ENCODE data around the gene TRIM65. TPM values are rescaled to one million over a fixed set of nuclear protein-coding genes. Genes with fewer than 3 reads are reported as not detected.

The TRIM65 gene
- total RNA-seq, 1 donor from 2014 or later: 15.4 TPM

- Mint-ChIP-seq H3K9me3 (ENCODE audit: unreplicated experiment) (no peaks in the 10 kb centered on the region), H3K27me3 (ENCODE audit: low read depth, unreplicated experiment) (no peaks in the 10 kb centered on the region), H3K27ac (ENCODE audit: unreplicated experiment) (no peak overlapping the region), H3K36me3 (ENCODE audit: low read depth, unreplicated experiment) (peaks cover 4% of the 10 kb centered on the region), H3K4me1 (ENCODE audit: low read depth, unreplicated experiment) (peaks cover 12% of the 10 kb centered on the region), H3K4me3 (ENCODE audit: unreplicated experiment) (peak overlapping the region; percentile 79)
- DNase-seq (ENCODE audit: low read depth) (no peak), FAIRE-seq (no peak)
- Histone ChIP-seq H2AFZ (ENCODE audit: low read depth, low read length) (no peak overlapping the region), H3K79me2 (ENCODE audit: insufficient read depth, low read length) (peaks cover 21% of the 10 kb centered on the region), H3K27me3 (ENCODE audit: insufficient read depth, low read length) (no peaks in the 10 kb centered on the region), H3K4me2 (ENCODE audit: low read length) (no peak overlapping the region), H3K9me3 (ENCODE audit: insufficient read depth, low read depth, low read length) (no peaks in the 10 kb centered on the region), H3K4me1 (ENCODE audit: insufficient read depth, low read length) (peaks cover 12% of the 10 kb centered on the region), H3K27ac (ENCODE audit: low read depth, low read length) (no peak overlapping the region), H3K36me3 (ENCODE audit: insufficient read depth, low read length) (peaks cover 14% of the 10 kb centered on the region), H3K4me3 (ENCODE audit: insufficient read depth, low read depth, low read length) (no peak overlapping the region), H4K20me1 (ENCODE audit: insufficient read depth, low read length) (peaks cover 26% of the 10 kb centered on the region), H3K9ac (ENCODE audit: low read length) (no peak overlapping the region)
- no peak for TF ChIP-seq EZH2 (IDR thresholded peaks at IDR 0.05; ENCODE audit: insufficient read depth, low read length)
- no peak for TF ChIP-seq CTCF (IDR thresholded peaks at IDR 0.05; ENCODE audit: insufficient read depth, low read depth, low read length)
Measured at GRCh38 chr17:75898065-75898464, 1.3 kb upstream of the TRIM65 start.

GRCh38 chr17:75897160-75898019 is 639 bp upstream of the TRIM65 start:
- Histone ChIP-seq H3K27ac (ENCODE audit: low read depth, low read length) (peak overlapping the region; percentile 15), H3K4me2 (ENCODE audit: low read length) (peak overlapping the region; percentile 84), H3K9me3 (ENCODE audit: insufficient read depth, low read depth, low read length) (no peaks in the 10 kb centered on the region), H3K36me3 (ENCODE audit: insufficient read depth, low read length) (peaks cover 14% of the 10 kb centered on the region), H4K20me1 (ENCODE audit: insufficient read depth, low read length) (peaks cover 26% of the 10 kb centered on the region), H3K4me1 (ENCODE audit: insufficient read depth, low read length) (peaks cover 12% of the 10 kb centered on the region), H3K9ac (ENCODE audit: low read length) (peak overlapping the region; percentile 89), H3K4me3 (ENCODE audit: insufficient read depth, low read depth, low read length) (peak overlapping the region; percentile 74), H3K79me2 (ENCODE audit: insufficient read depth, low read length) (peaks cover 19% of the 10 kb centered on the region), H3K27me3 (ENCODE audit: insufficient read depth, low read length) (no peaks in the 10 kb centered on the region), H2AFZ (ENCODE audit: low read depth, low read length) (peak overlapping the region; percentile 65)
- peak overlapping the region; percentile 79 for H3K4me3 Mint-ChIP-seq (ENCODE audit: unreplicated experiment)
- H3K36me3 Mint-ChIP-seq (ENCODE audit: low read depth, unreplicated experiment): peaks cover 4% of the 10 kb centered on the region
- peak overlapping the region; percentile 75 for H3K27ac Mint-ChIP-seq (ENCODE audit: unreplicated experiment)
- FAIRE-seq: no peak
- no peak for DNase-seq (ENCODE audit: low read depth)
- TF ChIP-seq EZH2 (IDR thresholded peaks at IDR 0.05; ENCODE audit: insufficient read depth, low read length): no peak
- TF ChIP-seq CTCF (IDR thresholded peaks at IDR 0.05; ENCODE audit: insufficient read depth, low read depth, low read length): no peak
- no peaks in the 10 kb centered on the region for H3K9me3 Mint-ChIP-seq (ENCODE audit: unreplicated experiment)
- no peaks in the 10 kb centered on the region for H3K27me3 Mint-ChIP-seq (ENCODE audit: low read depth, unreplicated experiment)
- peaks cover 11% of the 10 kb centered on the region for H3K4me1 Mint-ChIP-seq (ENCODE audit: low read depth, unreplicated experiment)

Measured in astrocyte (in vitro differentiated cells and primary cell).